Stomach (tissue), 4 donors: ENCODE measurements around the gene CIDEB.

Source experiments
- CTCF ChIP-seq, 7 experiments: fragments of 450-650 bp in 4 of 7; fragments of 200-600 bp in 3 of 7; sonication (generic) in 3 of 7; IDR thresholded peaks; one replicate each; pipeline ENCODE4 v1.5.1; 2016 to 2019; ENCODE audit warnings: antibody characterized with exemption in 7 of 7, control low read depth in 2 of 7, mild to moderate bottlenecking in 1 of 7
- EP300 ChIP-seq: sonication (generic); formaldehyde crosslinking; IDR thresholded peaks from one replicate; pipeline ENCODE4 v1.6.1; 2017; ENCODE audit warnings: antibody characterized with exemption
- POLR2A ChIP-seq, 4 donors: fragments of 450-650 bp; IDR thresholded peaks; one replicate each; pipeline ENCODE4 v1.6.1; 2016; ENCODE audit warnings: antibody characterized with exemption in 4 of 4, control low read depth in 2 of 4, mild to moderate bottlenecking in 1 of 4, moderate library complexity in 1 of 4
- POLR2AphosphoS5 ChIP-seq, 3 donors: sonication (generic); formaldehyde crosslinking; IDR thresholded peaks; one replicate each; pipeline ENCODE4 v1.6.1; 2016; ENCODE audit warnings: antibody characterized with exemption in 3 of 3

DNA sequence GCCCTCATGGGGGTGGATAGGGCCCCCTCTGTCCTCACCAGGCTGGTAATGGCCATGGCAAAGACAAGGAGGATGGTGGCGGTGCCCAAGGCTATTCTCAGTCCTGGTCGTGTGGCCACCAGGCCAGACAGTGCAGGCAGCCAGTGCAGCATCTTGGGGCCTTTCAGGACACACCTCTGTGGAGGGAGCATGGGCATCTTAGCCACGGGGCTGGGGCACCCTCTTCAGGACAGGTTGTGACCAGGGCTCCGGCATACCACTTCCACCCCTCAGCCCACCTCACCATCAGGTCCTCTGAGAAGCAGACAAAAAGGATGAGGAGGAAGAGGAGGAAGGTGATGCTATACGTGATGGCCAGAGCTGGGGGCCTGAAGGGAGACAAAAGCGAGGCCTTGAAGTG lies 16.2 kb upstream of the CIDEB start:
- TF ChIP-seq CTCF (IDR thresholded peaks at IDR 0.05) = no peak
- no peak for TF ChIP-seq POLR2A (IDR thresholded peaks at IDR 0.05)
- no peak for TF ChIP-seq POLR2AphosphoS5 (IDR thresholded peaks at IDR 0.05)
- no peak for TF ChIP-seq EP300
